GM19328 (cell line): ENCODE data around the gene NR2F1-AS1.
A peak's percentile ranks its signal among the peaks of the same experiment; 100 is the strongest.

Experiments
- ATAC-seq: cut with Tn5 transposase; IDR thresholded peaks from one replicate; pipeline ENCODE4 v1.9.1; 2021; ENCODE audit warnings: mild to moderate bottlenecking, moderate library complexity; ENCODE audit not compliant: unreplicated experiment

NR2F1-AS1 gene

GRCh38 chr5:93591323-93591945, 10.4 kb upstream of the NR2F1-AS1 start:
- no peak for ATAC-seq

DNA sequence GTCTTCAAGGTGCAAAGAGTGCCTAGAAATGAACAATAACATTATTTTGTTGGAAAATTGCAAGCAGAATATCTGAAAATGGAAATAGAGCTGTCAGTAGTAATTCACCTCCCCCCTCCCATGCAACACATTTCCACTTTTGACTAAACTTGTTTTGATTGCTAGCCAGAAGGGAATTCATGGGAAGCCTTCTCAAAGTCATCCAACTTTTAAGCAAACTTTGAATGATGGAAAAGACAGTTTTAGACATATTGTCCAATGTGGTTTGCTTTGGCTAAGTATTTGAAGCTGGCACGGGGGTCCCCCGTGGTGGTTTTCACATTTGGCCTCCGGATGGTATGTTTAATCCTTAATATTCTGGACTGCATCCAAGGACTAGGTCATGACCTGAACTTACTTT, 9.5 kb upstream of the NR2F1-AS1 start:
- no peak for ATAC-seq

DNA sequence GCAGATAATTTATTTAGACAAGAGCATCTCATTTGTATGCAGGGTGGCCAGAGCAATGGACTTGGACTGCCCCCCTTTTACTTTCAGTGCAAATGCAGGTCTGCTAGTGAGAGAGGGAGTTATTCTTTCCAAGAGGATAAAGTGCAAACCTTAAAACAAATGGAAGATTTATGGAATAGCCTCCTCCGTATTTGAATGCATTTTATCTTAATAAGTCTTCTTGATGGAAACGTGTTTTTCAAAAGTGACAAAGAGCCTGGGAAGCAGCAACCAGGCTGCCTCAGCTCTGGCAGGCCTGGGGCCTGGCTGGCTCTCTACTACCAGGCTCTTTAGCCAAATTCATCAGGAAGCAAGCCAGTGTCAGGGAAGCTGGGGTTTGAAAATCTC, 8.8 kb upstream of the NR2F1-AS1 start:
- ATAC-seq = no peak

- no peak for ATAC-seq
These were observed 8.3 kb upstream of the NR2F1-AS1 start for GRCh38 chr5:93589152-93589828.

GRCh38 chr5:93588352-93589151, 7.5 kb upstream of the NR2F1-AS1 start:
- ATAC-seq = no peak

- no peak for ATAC-seq
These were observed 6.8 kb upstream of the NR2F1-AS1 start for GRCh38 chr5:93587597-93588351.

- no peak for ATAC-seq
These were observed 5.9 kb upstream of the NR2F1-AS1 start for GRCh38 chr5:93586736-93587596.

- ATAC-seq = no peak
These were observed 4.9 kb upstream of the NR2F1-AS1 start for GRCh38 chr5:93585767-93586385.

GRCh38 chr5:93585041-93585766, 4.2 kb upstream of the NR2F1-AS1 start:
- no peak for ATAC-seq

DNA sequence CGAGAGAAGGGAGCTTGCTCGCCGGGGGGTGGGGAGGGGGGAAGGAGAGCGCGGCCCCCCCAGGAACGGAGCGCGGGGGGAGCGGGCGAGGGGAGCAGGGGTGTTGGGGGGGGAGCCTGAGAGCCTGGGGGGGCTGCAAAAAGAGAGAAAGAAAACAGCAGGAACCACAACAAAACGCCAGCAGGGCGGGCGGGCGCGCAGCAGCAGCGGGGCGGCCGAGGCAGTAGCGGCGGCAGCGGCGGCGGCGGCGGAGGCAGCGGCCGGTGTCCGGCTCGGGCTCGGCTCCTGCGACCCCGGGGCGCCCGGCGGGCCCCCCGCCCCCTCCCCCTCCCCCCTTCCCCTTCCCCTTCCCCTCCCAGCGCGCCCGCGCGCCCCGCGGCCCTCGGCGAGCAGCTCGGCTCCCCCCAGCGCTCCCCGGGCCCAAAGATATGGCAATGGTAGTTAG, 3.6 kb upstream of the NR2F1-AS1 start:
- no peak for ATAC-seq

DNA sequence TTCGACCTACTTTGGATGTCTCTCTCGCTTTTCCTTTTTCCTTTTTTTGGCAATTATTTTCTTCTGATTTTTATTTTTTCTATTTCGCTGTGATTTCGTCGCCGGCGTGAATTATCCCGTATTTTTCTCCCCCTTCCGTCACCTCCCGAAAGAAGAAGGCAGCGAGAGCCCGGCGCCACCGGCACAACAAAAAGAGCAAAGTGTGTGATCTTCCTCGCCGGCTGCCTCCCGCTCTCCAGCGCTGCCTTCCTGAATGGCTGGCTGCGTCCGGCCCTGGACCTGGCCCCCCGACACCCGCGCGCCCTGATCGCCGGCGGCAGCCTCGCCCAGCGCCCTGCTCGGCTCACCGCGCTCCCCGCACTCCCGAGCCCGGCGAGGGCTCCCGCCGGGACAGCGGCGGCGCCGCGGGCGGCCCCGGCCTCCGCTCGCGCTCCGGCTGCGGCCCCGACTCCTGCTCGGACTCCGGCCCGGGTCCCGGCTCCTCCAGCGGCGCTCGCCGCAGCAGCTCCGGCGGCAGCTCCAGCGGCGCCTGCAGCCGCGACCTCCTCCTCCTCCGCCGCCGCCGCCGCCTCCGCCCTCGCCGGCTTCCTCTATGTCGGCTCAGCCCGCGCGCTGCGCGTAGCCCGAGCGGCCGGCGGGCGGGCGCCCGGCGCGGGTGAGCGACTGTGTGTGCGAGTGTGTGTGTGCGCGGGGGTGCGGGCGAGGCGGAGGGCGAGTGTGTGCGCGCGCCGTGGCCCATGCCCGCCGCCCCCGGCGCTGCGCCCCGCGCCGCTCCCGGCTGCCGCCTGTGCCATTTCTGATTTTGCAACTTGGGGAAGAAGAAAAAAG, 3.0 kb upstream of the NR2F1-AS1 start:
- peak; percentile 46 for ATAC-seq

DNA sequence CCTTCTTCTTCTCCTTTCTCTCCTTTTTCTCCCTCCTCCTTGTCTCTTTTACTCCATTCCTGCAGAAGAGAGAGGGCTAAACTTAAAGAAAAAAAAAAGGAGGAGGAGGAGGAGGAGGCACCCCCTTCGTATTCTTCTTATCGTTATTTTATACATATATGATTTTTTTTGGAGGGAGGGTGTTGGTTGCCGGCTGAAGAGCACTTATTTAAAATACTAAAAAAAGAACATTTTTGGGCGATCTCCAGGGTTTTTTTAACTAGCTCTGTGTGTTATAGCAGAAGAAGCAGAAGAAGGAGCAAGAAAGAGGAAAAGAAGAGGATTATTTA, 2.4 kb upstream of the NR2F1-AS1 start:
- ATAC-seq = no peak

GRCh38 chr5:93582677-93583438, 1.8 kb upstream of the NR2F1-AS1 start, which contains the start of gene NR2F1:
Gene NR2F1, plus strand, starts transcription at chr5:93583222. Its CDS starts 1,802 bp downstream, at chr5:93585024.
- no peak for ATAC-seq

GRCh38 chr5:93582167-93582462, 1.1 kb upstream of the NR2F1-AS1 start:
- ATAC-seq = no peak

GRCh38 chr5:93580063-93580926, 724 bp downstream of the NR2F1-AS1 start:
- no peak for ATAC-seq

DNA sequence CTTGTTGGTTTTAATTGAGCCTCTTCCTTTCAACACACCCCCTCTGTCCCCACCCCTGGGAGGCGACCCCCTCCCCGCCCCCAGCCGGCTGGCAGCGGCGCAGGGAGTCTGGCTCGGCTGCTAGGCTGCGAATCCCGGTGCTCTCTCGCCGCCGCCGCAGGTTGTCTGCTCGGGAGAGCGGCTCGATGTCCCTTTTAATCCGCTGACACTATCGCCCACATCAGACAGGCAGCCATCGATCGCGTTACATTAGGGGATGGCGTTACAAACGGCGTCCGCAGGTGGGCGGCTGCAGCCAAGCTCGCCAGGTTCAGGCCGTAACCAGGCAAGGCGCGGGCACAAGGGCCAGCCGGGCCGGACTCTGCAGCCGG, 1.3 kb downstream of the NR2F1-AS1 start:
- no peak for ATAC-seq
